ENCODE results near the gene ACRBP.

ACRBP gene

DNA sequence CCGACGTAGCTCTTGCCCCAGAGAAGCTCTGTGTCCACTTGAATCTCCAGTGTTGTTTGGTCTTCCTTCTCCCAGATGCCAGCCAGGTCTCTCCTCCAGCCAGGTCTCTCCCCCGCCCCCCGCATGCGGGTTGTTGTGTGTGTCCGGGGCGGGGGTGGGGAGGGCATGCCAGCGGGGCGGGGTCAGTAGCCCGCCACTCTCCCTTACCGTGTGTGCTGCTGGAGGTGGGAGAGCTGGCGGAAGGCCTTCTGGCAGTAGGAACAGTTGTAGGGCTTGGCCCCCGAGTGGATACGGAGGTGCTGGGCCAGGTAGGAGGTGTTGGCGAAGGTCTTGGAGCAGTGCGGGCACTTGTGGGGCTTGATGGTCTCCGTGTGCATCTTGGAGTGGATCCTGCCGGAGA, 24.9 kb upstream of the ACRBP start:
- no peaks in the 10 kb centered on the region for H3K9me3 ChIP-seq (ENCODE audit: control insufficient read depth, insufficient read depth, low read length)
- no peaks in the 10 kb centered on the region for H3K4me1 ChIP-seq (ENCODE audit: control insufficient read depth, insufficient read depth, low read length)
- no peak overlapping the region for H3K4me3 ChIP-seq (ENCODE audit: low read depth, low read length)
- H3K36me3 ChIP-seq (ENCODE audit: control insufficient read depth, insufficient read depth, low read length), result peaks cover 67% of the 10 kb centered on the region
- no peaks in the 10 kb centered on the region for H3K27me3 ChIP-seq (ENCODE audit: control insufficient read depth, insufficient read depth, low read length)
- no peak overlapping the region for H3K9ac ChIP-seq (ENCODE audit: low read depth, low read length)

DNA sequence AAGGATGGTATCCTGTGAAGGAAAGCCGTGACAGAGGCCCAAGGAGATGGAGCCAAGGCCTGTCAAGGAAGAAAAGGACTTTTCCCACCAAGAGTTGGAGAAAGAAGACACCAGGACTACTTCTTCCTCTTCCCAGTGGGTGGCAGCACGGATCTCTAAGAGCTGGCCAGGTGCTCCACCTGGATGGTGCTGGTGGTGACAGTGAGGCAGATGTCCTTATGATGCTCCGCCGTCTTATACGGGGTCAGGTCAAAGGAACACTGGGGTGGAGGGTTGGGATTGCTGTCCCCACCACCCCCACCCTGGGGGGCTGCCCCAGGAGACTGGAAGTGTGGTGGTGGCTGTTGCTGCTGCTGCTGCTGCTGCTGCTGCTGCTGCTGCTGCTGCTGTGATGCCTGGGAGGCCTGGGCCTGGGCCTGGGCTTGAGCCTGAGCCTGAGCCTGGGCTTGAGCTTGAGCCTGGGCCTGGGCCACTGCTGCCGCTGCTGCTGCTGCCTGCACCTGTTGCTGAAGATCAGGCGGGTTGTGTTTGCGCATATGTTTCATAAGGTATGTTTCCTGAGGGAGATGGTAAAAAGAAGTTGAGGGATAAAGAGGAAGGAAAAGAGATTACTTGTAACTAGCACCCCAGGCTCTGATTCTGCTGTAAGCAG, 20.5 kb upstream of the ACRBP start:
- peaks cover 47% of the 10 kb centered on the region for H3K36me3 ChIP-seq (ENCODE audit: control insufficient read depth, insufficient read depth, low read length)
- H3K9ac ChIP-seq (ENCODE audit: low read depth, low read length), result no peak overlapping the region
- H3K4me1 ChIP-seq (ENCODE audit: control insufficient read depth, insufficient read depth, low read length), result no peaks in the 10 kb centered on the region
- H3K27me3 ChIP-seq (ENCODE audit: control insufficient read depth, insufficient read depth, low read length), result no peaks in the 10 kb centered on the region
- no peak overlapping the region for H3K4me3 ChIP-seq (ENCODE audit: low read depth, low read length)
- no peaks in the 10 kb centered on the region for H3K9me3 ChIP-seq (ENCODE audit: control insufficient read depth, insufficient read depth, low read length)

DNA sequence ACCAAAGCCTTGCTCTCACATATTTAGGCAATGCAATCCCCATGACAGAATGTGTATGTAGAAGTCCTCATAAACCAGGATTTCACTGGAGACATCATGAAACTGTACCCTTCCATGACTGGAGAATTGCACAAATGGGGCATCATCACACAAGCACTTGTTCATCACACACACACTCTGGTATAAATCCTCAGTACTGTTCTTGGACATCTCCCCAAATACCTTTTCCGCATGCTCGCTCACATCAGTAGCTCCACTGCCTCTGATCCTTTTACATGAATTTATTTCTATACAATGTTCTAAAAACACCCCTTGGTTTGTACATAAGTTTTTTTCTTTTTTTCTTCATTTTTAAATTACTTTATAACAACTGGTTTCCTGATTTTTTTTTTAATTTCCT, 19.0 kb upstream of the ACRBP start:
- no peaks in the 10 kb centered on the region for H3K27me3 ChIP-seq (ENCODE audit: control insufficient read depth, insufficient read depth, low read length)
- no peak overlapping the region for H3K9ac ChIP-seq (ENCODE audit: low read depth, low read length)
- no peaks in the 10 kb centered on the region for H3K4me1 ChIP-seq (ENCODE audit: control insufficient read depth, insufficient read depth, low read length)
- H3K36me3 ChIP-seq (ENCODE audit: control insufficient read depth, insufficient read depth, low read length), result peaks cover 33% of the 10 kb centered on the region
- no peak overlapping the region for H3K4me3 ChIP-seq (ENCODE audit: low read depth, low read length)
- H3K9me3 ChIP-seq (ENCODE audit: control insufficient read depth, insufficient read depth, low read length), result no peaks in the 10 kb centered on the region

DNA sequence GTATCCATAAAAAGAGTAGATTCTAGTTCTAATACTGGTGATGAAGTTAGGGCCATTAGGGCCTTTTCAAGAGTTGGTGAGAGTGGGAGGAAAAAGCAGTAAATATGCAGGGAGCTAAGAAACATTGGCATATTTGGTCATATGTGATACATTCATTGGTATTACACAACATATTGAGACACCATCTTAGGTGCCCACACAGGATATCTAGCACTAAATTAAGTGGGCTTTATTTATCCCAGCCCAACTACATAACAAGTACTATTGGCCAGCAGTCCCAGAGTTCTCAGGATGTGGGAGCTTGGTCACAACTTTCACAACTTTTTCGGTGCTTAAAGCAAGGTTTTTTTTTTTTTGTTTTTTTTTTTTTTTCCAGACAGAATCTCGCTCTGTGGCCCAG, 17.7 kb upstream of the ACRBP start:
- no peak overlapping the region for H3K9ac ChIP-seq (ENCODE audit: low read depth, low read length)
- no peaks in the 10 kb centered on the region for H3K4me1 ChIP-seq (ENCODE audit: control insufficient read depth, insufficient read depth, low read length)
- H3K27me3 ChIP-seq (ENCODE audit: control insufficient read depth, insufficient read depth, low read length), result no peaks in the 10 kb centered on the region
- peaks cover 20% of the 10 kb centered on the region for H3K36me3 ChIP-seq (ENCODE audit: control insufficient read depth, insufficient read depth, low read length)
- no peak overlapping the region for H3K4me3 ChIP-seq (ENCODE audit: low read depth, low read length)
- no peaks in the 10 kb centered on the region for H3K9me3 ChIP-seq (ENCODE audit: control insufficient read depth, insufficient read depth, low read length)

DNA sequence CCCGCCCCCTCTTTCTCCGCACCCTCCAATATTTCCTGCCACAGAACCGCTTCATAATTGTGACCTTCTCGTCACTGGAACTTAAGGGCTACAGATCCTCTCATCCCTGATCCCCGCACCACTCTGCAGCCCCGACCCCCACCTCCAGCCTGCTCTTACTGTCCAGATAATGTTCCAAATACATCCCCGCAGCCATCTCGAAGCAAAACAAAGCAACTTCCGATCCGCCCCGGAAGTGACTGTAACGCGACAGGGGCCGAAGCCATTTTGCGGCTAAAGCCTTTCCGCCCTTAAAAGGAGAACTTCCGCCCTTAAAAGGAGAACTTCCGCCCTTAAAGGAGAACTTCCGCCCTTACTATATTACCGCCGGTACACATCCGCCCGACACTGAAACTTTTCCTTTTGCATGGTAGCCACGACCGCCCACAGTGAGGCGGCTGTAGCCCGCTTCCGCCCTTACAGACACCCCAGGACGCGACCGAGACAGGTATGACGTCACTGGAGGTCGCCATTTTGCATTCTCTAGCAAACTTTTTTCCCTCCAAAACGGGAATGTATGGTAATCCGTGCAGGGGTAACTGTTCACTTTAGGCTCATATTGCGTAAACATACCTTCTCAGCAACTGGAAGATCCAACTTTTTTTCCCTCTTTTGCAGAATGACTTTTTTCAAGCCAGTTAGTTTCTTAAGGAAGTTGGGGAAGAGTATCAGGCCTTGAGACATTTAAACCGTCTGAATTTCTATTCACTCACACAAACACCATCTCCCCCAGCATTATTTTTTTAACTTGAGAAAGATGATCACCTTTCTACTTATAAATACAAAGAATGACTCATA, 15.9 kb upstream of the ACRBP start, which contains the start of gene ING4:
TSS of gene ING4 (minus strand) at position 214 of the 837 bp plus-strand sequence. CDS start at position 196, 18 bp downstream.
- Histone ChIP-seq H3K4me1 (ENCODE audit: control insufficient read depth, insufficient read depth, low read length) (no peaks in the 10 kb centered on the region), H3K9me3 (ENCODE audit: control insufficient read depth, insufficient read depth, low read length) (no peaks in the 10 kb centered on the region), H3K9ac (ENCODE audit: low read depth, low read length) (peak within 1 kb of the TSS; percentile 63), H3K27me3 (ENCODE audit: control insufficient read depth, insufficient read depth, low read length) (no peaks in the 10 kb centered on the region), H3K36me3 (ENCODE audit: control insufficient read depth, insufficient read depth, low read length) (peaks cover 10% of the 10 kb centered on the region), H3K4me3 (ENCODE audit: low read depth, low read length) (peak within 1 kb of the TSS; percentile 93)

DNA sequence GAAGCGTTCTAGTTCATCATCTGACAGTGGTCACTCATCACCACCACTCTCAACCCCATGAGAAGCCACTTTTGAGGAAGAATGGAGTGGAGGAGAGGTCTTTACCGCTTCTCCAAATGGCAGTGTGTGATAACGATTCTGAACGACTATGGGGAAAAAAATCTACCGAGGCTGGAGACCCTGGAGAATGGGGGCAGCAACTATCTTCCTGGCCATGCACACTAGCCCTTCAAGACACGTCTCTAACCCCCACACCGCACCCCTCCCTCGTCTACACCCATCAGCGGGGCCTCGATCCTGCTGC, 15.3 kb upstream of the ACRBP start:
- no peaks in the 10 kb centered on the region for H3K27me3 ChIP-seq (ENCODE audit: control insufficient read depth, insufficient read depth, low read length)
- H3K9me3 ChIP-seq (ENCODE audit: control insufficient read depth, insufficient read depth, low read length), result no peaks in the 10 kb centered on the region
- peak overlapping the region; percentile 93 for H3K4me3 ChIP-seq (ENCODE audit: low read depth, low read length)
- peak overlapping the region; percentile 63 for H3K9ac ChIP-seq (ENCODE audit: low read depth, low read length)
- H3K36me3 ChIP-seq (ENCODE audit: control insufficient read depth, insufficient read depth, low read length), result peaks cover 6% of the 10 kb centered on the region
- no peaks in the 10 kb centered on the region for H3K4me1 ChIP-seq (ENCODE audit: control insufficient read depth, insufficient read depth, low read length)

DNA sequence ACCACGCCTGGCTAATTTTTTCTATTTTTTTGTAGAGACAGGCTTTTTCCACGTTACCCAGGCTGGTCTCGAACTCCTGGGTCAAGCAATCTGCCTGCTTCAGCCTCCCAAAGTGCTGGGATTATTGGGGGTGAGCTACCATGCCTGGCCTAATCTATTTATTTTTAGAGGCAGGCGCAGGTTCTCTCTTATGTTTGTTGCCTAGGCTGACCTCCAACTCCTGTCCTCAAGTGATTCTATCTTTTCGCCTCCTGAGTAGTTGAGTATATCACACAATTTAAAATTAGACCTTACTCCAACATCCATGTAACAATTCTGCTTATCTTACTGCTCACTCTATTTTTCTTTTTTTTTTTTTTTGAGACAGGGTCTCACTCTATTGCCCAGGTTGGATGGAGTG, 6.8 kb upstream of the ACRBP start:
- Histone ChIP-seq H3K36me3 (ENCODE audit: control insufficient read depth, insufficient read depth, low read length) (peaks cover 12% of the 10 kb centered on the region), H3K9ac (ENCODE audit: low read depth, low read length) (no peak overlapping the region), H3K4me3 (ENCODE audit: low read depth, low read length) (no peak overlapping the region), H3K9me3 (ENCODE audit: control insufficient read depth, insufficient read depth, low read length) (no peaks in the 10 kb centered on the region), H3K27me3 (ENCODE audit: control insufficient read depth, insufficient read depth, low read length) (no peaks in the 10 kb centered on the region), H3K4me1 (ENCODE audit: control insufficient read depth, insufficient read depth, low read length) (no peaks in the 10 kb centered on the region)

DNA sequence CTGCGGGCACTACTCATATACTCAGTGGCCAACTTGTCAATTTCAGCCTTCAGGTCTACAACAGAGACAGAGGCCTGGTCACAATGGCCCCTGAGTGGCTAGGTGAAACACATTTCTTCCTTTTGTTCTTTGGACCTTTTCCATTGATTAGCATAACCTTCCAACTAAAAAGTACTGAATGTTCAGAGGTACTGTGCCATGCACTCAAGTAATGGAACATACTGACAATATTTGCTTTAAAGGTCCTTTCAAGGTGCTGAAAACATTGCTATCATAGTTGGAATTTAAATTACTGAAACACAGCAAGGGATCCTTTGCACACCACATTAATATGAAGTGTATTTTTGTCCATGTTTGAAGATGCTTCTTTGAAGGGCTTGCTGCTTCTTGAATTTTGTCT, 6.1 kb upstream of the ACRBP start:
- Histone ChIP-seq H3K4me3 (ENCODE audit: low read depth, low read length) (no peak overlapping the region), H3K4me1 (ENCODE audit: control insufficient read depth, insufficient read depth, low read length) (no peaks in the 10 kb centered on the region), H3K9ac (ENCODE audit: low read depth, low read length) (no peak overlapping the region), H3K9me3 (ENCODE audit: control insufficient read depth, insufficient read depth, low read length) (no peaks in the 10 kb centered on the region), H3K27me3 (ENCODE audit: control insufficient read depth, insufficient read depth, low read length) (no peaks in the 10 kb centered on the region), H3K36me3 (ENCODE audit: control insufficient read depth, insufficient read depth, low read length) (peaks cover 12% of the 10 kb centered on the region)

DNA sequence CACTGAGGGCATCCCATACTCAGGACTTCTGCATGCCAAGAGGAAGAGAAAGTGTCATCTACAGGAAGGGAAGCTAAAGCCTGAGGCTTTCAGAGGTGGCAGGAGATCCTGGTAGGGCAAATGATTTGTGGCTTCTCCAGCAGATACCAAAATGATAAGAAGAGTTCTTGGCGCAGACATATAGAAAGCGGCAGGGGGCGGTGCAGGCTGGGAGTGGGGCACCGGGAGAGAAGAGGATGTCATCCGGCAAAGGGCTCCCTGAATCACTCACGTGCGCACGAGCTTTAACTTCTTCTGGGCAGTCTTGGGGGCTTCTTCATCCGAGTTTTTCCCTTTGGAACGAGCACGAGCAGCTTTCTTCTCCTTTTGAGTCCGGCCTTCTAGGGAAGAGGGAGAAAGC, 5.2 kb upstream of the ACRBP start:
- peaks cover 12% of the 10 kb centered on the region for H3K36me3 ChIP-seq (ENCODE audit: control insufficient read depth, insufficient read depth, low read length)
- H3K27me3 ChIP-seq (ENCODE audit: control insufficient read depth, insufficient read depth, low read length), result no peaks in the 10 kb centered on the region
- H3K4me1 ChIP-seq (ENCODE audit: control insufficient read depth, insufficient read depth, low read length), result no peaks in the 10 kb centered on the region

DNA sequence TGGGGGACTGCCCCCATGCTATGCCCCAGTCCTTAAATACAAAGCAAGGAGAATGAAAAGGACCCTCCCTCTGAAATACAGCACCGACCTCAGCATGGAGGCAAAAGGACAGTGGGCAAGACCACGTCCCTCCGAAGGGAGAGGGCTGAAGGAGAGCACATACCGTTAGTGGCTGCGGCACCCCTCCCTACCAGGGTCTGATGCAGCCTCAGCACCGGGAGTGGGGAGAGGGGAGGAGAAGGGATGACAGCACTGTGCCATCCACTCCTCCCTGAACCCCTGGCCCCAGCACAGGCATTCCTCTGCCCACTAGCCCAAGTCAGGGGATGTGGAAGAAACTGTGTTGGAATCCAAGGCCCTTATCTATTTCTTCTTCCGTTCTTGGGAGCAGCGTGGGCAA, 3.6 kb upstream of the ACRBP start:
- Histone ChIP-seq H3K36me3 (ENCODE audit: control insufficient read depth, insufficient read depth, low read length) (peaks cover 12% of the 10 kb centered on the region), H3K4me1 (ENCODE audit: control insufficient read depth, insufficient read depth, low read length) (no peaks in the 10 kb centered on the region), H3K9me3 (ENCODE audit: control insufficient read depth, insufficient read depth, low read length) (no peaks in the 10 kb centered on the region), H3K4me3 (ENCODE audit: low read depth, low read length) (no peak overlapping the region), H3K9ac (ENCODE audit: low read depth, low read length) (no peak overlapping the region), H3K27me3 (ENCODE audit: control insufficient read depth, insufficient read depth, low read length) (peaks cover 10% of the 10 kb centered on the region)

More for the DNA sequence above, 5.2 kb upstream of the ACRBP start:
- H3K9me3 ChIP-seq (ENCODE audit: control insufficient read depth, insufficient read depth, low read length), result no peaks in the 10 kb centered on the region
- no peak overlapping the region for H3K9ac ChIP-seq (ENCODE audit: low read depth, low read length)
- no peak overlapping the region for H3K4me3 ChIP-seq (ENCODE audit: low read depth, low read length)

DNA sequence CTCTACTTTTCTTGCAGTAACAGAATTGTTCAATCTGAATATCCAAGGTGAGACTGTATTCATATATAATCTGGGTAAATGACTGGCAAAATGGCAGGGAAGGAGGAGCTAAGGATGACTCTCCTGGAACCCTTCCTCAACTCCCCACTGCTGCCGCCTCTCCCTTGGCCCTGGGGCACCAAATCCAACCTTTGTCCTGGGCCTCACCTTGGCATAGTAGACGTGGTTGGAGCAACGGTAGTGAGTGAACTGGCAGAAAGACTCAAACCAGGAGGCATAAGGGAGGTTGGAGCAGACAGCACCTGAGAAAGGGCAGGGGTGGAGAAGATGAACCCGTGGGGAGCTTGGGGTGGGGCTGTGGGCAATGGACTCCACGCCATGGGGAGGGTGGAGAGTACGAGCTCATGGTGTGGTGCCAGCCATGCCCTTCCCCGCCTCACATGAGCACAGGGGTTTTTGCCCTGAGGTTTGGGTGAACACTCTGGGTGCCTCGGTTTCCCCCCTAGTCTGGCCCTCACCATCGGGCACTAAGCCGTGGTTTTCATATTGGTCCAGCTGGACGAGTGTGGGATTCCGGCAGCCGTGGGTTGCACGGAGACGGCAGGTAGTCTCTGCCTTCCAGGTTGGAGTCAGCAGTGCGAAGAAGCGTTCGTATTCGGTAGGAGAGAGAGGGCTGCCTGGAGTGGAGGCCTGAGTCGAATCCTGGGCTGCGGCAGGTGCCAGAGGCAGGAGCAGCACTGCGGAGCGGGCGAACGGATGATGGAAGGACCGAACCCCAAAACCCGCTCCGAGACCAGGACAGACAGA, 753 bp downstream of the ACRBP start:
- H3K4me3 ChIP-seq (ENCODE audit: low read depth, low read length), result peak overlapping the region; percentile 52
- peaks cover 6% of the 10 kb centered on the region for H3K36me3 ChIP-seq (ENCODE audit: control insufficient read depth, insufficient read depth, low read length)
- no peaks in the 10 kb centered on the region for H3K4me1 ChIP-seq (ENCODE audit: control insufficient read depth, insufficient read depth, low read length)
- no peaks in the 10 kb centered on the region for H3K9me3 ChIP-seq (ENCODE audit: control insufficient read depth, insufficient read depth, low read length)
- no peak overlapping the region for H3K9ac ChIP-seq (ENCODE audit: low read depth, low read length)
- H3K27me3 ChIP-seq (ENCODE audit: control insufficient read depth, insufficient read depth, low read length), result peaks cover 19% of the 10 kb centered on the region
